HG02798 (cell line): ENCODE data around the gene ZBTB46.

Experiments used
- ATAC-seq: cut with Tn5 transposase; IDR thresholded peaks from one replicate; pipeline ENCODE4 v1.9.1; 2021; ENCODE audit warnings: mild to moderate bottlenecking; ENCODE audit not compliant: unreplicated experiment, poor library complexity

ZBTB46 gene

DNA sequence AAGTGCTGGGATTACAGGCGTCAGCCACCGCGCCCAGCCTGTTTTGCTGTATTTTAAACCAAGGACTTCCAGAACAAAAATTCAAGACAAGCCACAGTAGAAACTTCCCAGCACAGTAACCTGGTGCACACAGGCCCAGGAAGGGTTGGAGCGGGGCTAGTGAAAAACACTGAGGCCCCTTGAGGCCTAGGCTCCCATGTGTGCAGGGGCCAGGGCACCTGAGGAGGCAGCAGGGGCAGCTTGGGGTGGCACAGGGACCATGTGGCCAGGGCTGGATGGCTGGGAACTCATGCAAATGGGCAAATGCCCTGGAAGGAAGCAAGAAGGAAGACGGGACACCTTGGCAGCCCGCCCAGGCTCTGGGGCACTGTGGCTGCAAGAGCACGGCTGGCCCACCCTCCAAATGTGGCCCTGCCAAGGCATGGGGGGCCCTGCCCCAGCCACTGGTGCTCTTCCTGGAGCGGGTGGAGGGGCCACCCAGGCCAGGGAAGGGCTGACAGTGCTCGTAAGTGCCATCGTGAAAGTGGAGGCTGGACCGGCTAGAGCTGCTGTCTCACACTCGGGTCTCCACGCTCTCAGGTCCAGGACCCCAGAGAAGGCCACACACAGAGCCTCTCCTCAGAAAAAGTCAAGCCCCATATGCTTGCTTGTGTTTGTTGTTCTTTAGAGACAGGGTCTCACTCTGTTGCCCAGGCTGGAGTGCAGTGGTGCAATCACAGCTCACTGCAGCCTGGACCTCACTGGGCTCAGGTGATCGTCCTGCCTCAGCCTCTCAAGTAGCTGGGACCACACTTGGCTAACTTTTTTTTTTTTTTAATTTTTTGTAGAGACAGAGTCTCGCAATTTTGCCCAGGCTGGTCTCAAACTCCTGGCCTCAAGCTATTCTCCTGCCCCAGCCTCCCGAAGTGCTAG is 81.2 kb downstream of the ZBTB46 start:
- ATAC-seq, result no peak

DNA sequence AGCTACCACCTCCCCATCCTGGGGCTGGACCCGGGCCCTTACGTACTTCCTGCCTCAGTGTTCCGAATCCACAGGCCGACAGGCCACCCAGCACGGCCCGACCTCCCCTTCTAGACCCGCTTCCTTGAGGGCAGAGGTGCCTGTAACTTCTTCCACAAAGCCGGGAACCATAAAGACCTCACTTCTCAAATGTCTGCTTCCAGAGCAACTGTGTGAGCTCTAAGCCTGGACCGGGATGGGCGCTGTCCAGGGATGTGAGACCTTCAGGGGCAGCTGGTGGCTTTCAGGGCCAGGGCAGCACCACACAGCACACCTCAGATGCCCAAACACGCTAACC is 82.2 kb downstream of the ZBTB46 start:
- ATAC-seq, result no peak

DNA sequence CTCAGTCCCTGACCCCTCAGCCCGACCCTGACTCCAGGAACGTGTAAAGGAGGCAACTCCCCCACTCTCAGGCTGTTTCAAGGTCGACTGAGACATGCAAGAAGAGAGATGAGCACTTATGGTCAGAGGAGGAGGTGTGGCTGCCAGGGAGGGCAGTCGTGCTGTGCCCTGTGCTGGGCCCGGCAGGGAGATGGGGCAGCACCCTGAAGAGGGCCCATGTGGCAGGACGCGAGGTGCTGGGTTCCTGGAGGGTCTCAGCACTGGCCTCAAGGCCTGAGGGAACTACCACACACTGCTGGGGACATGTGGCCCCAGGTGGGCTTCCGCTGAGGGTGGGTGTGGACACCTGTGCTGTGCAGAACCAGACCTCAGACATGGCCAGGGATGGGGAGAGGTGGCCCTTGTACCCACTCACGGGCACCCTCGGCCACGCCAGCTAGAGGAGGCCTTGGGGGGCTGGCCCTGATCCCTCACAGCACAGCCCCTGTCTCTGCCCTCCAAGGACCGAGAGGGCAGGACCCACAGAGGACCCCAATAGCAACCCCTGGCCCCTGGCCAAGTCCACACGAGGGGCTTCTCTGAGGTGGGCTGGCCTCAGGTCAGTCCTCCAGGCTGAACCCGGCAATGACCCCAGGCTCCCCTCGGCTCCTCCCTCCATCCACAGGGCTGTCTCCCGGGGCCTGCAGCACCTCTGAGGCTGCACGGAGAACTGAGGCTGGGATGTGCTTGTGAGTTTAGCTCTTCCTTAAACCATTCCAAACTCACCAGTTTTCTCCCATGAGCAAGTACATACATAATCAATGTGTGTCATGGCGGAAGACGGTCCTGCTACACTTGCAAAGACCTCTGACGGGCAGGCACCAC is 82.8 kb downstream of the ZBTB46 start:
- no peak for ATAC-seq

DNA sequence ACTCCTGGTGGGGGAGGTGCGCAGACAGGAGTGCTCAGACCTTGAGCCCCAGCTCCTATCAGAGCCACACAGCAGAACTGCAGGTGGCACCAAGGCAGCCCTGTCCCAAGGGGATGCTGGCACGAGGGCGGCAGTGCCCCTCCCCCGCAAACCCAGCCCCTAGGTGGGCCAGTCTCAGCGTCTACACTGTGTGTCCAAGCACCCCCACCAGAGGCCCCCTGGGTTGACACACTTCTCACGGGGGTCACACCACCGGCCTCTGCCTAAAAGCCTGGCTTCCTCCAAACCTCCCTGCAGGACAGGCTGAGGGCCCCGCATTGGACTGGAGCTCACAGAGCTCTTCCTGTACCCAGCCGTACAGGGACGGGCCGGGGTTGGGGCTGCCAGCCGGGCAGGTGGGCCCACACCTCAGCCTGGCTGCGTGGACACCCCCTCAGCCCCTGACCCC is 83.4 kb downstream of the ZBTB46 start:
- no peak for ATAC-seq

DNA sequence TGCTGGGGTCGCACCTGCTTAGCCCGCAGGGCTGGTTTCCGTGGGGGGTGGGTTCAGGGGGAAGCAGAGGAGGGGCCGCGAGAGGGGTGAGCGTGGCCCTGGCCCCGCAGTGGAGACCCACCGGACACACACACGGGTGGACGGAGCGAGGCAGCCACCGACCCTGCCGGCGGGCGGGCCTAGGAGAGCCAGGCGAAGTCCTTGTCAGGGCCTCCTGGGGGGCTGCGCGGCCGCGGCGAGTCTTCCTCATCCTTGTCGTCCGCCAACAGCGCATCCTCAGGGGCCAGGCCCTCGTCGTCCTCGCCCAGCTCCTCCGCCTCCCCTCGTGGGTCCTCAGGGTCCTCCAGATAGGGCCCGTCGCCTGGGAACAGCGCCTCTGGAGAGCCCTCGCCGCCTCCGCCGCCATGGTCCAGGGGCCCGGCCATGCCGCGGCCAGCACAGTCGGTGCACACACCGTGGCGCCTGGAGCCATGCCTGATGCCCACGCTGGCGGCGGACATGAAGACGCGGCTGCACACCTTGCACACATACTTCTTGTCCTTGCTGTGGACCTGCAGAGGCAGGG is 84.2 kb downstream of the ZBTB46 start:
- ATAC-seq, result no peak

DNA sequence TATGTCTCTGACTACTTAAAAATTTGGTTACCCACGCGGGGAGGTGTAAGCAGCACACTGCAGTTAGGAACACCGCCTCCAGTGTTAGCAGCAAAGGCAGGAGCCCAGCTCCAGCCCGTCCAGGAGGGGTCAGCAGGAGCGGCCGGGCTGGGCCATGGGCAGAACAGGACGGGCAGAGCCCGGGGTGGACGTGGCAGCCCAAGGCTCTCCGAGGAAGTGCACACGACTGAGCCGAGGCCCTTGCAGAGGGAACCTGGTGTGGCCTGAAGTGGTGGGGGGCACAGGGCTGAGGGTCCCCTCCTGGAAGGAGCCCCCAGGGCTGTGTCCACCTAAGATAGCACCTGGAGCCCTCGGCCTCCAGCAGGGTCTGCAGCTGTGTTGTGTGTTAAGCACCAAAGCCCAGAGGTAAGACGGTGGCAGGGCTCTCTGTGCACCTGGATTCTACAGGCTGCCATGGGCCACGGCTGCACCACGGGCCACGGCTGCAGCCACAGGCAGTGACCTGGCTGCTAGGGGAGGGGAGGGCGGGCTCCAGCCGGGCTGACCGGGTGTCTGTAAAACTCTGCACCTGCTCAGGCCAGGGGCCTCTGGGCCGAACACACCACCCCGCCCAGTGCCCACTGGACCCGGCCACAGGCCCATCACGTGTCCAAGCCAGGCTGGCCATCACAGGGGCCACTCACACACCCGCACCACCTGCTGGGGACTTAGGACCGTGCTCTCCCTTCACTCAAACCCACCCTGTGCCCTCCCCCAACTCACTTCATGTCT is 84.9 kb downstream of the ZBTB46 start:
- ATAC-seq, result no peak

DNA sequence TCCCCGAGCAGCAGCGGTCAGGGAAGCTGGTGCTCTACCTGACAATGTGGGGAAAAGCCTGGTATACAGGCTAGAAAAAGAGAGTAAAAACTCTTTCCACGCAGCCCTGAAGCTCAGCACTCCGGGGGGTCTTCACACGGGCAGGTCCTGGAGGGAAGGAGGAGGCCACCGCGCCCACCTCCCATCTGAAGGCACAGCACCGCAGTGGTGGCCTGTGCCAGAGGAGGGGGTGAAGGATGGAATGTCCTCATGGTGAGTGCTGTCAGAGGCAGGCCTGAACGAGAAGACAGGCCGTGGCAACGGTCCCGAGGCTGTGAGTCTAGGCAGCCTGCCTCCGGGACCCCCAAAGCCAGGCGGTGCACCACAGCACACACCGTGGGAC is 85.6 kb downstream of the ZBTB46 start:
- ATAC-seq, result no peak

DNA sequence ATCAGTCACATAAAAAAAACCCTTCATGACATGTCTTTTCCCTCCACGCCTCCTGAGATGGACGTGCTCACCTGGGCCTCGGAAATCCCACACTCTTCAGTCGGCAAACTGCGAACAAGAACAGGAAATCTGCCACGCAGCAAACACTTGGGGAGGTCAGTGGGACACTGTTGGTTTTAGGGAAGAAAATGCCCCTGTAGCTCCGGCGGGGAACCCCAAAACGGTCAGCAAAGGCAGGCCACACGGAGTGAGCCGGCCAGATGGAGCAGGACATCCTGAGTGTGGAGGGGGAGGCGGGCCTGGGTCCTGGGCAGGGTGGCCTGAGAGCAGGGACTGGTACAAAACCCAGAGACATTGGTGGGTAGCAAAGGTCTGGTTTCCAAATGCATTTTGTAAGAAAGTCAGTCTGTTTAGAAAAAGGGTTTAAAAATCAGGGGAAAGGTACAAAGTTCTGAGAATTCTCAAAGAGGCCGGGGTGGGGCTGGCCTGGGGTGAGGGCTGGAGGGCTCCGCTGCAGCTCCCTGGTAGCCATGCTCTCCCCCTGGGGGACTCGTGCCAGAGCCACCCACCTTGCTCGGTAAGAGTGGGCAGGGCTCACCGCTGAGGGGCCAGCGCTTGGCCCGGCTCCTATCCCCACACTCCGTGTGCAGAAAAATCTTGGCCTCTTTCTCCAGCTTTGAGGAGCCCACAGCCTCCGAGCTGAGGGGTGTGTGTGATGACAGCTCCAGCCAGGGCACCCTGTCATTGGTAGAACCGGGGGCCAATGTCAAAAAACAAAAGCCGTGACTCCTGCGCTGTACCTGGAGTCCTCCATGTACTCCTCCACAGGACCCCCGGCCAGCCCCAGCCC is 86.3 kb downstream of the ZBTB46 start:
- ATAC-seq, result no peak

DNA sequence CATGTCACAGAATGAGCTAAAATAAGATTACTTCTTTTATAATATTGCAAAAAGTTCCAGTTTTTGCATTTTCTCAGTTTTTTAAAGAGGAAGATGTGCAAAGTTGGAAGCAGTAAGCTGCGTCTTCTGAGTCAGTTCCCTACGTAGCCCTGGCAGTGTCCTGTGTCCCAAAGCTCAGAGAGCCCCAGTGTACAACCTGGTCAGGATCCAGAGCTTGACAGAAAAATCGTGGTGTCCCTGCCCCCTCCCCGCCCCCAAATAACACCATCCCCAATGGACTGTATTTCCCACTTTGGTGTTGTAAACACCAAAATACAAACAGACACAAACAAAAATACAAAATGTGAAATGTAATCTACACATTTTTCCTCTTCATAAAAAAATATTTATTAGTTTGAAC is 86.9 kb downstream of the ZBTB46 start:
- no peak for ATAC-seq

DNA sequence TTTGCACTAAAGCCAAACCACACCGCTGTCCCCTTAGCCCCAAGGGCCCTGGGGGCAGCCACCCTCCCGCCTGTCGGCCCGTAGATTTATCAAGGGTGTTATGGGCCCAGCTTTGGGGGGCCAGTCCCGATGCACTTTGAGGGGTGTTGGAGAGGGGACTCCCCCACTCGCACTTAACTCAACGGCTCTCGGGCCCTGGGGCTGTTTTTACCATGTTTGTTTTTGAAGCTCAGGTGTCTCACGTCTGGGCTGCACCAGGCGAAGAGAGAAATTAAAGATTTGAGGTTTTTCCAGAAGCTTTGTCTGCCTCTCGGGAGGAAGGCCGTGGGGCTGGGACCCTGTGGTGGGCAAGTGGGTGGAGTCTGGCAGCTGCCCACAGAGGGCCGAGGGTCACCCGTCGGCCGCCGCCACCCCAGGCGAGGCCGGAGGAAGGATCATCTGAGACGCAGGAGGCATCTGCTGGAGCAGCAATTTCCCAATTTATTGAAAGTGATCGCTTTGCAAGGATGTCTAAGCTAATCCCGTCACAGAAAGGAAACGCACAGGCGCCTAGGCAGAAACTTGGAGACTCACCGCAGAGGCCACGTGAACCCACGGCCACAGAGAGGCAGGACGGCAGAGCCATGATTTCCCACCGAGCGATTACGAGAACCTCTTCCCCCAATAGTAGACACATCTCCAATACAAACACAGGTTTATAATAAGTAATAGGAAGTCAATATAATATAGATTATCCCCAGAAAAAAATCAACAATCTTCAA is 87.7 kb downstream of the ZBTB46 start:
- no peak for ATAC-seq

DNA sequence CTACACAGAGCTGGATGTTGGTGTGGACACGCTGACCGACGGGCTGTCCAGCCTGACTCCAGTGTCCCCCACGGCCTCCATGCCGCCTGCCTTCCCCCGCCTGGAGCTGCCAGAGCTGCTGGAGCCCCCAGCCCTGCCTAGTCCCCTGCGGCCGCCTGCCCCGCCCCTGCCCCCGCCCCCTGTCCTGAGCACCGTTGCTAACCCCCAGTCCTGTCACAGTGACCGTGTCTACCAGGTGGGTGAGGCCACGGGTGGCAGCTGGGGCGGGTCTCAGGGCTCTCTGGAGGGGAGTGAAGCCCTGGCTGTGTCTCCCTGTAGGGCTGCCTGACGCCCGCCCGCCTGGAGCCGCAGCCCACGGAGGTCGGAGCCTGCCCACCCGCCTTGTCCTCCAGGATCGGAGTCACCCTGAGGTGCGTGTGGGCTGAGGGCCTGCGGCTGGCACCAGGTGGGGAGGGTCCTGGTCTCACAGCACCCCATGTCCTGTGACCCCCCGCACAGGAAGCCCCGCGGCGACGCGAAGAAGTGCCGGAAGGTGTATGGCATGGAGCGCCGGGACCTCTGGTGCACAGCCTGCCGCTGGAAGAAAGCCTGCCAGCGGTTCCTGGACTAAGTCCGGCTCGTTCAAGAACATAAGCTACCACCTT is 88.6 kb downstream of the ZBTB46 start:
- no peak for ATAC-seq

DNA sequence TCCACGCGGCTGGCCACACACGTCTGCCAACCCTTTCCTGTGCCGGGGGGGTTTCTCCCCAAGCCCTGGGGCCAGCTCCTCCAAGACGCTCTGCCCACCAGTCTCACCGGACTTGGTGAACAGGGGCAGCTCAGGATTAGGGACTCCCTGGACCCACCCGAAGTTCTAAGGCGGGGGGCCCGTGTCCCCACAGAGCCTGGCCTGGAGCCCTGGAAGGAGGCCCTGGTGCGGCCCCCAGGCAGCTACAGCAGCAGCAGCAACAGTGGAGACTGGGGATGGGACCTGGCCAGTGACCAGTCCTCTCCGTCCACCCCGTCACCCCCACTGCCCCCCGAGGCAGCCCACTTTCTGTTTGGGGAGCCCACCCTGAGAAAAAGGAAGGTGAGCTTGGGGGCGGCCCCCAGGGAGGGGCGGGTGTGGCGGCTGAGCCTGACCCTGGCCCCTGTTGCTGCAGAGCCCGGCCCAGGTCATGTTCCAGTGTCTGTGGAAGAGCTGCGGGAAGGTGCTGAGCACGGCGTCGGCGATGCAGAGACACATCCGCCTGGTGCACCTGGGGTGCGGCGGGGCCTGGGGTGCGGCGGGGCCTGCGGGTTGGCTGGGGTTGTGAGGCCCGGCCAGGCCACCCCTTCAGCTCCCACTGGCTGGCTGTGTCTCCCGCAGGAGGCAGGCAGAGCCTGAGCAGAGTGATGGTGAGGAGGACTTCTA is 89.2 kb downstream of the ZBTB46 start:
- no peak for ATAC-seq

DNA sequence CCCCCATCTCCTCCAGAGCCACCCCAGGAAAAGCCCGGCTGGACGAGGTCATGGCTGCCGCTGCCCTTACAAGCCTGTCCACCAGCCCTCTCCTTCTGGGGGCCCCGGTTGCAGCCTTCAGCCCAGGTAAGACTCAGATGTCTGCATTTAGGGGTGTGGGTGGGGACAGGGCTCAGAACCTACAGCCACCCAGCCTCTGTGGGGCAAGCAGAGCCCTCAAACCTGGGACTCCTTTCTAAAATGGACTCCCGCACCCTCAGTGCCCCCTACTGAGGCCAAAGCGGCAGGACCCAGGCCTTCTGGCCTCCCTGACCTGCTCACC is 89.7 kb downstream of the ZBTB46 start:
- no peak for ATAC-seq

DNA sequence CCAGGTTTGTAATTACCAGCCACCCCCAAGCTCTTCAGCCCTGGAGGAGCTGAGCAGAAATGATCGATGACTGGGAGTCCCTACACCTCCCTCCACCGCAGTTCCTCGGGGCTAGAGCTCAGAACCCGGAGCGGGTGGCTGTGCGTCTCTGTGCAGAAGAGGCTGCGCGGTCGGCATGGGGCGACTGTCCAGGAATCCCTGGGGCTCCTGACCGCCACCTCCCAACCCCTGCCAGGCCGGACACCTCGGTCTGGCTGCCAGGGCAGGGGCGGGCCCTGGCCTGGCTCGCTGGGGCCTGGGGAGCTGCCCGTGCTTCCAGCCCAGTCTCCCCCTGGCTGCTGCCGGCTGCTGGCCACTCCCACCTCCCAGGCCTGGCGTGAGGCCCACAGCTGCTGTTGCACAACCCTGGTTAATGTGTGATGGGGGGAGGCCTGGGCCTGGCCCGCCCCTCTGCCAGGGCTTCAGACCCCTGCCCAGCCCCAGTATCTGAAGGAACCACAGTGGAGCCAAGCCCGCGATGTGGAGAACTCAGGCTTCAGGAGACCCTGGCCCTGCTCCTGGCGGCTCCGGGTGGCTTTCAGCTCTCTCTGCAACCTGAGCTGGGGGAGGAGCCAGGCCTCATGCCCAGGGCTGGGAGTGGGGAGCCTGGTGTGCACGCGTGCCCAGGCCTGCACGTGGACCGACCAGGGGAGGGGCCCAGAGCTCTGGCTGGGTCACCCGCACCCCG is 90.3 kb downstream of the ZBTB46 start:
- ATAC-seq, result no peak

DNA sequence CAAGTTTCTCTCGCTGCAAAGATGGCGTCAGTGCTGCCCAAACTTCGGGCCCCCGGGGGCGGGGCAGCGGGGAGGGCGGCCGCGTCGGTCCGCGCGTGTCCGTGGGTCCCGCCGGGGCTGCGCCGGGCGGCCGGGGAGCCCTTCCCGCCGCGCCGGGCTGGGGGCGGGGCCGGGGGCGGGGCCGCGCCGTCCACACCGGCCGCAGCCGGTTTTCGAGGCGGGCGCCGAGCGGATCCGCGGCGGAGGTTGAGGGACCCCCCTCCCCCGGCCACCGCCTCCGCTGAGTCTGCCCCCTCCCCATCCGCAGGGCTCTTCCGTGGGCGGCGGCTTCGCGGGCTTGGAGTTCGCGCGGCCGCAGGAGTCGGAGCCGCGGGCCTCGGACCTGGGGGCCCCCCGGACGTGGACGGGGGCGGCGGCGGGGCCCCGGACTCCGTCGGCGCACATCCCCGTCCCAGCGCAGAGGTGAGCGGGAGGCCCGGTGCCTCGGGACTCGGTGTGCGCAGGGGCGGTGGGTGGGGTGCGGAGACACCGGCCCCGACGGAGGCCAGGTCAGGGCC is 90.9 kb downstream of the ZBTB46 start:
- peak; percentile 16 for ATAC-seq

DNA sequence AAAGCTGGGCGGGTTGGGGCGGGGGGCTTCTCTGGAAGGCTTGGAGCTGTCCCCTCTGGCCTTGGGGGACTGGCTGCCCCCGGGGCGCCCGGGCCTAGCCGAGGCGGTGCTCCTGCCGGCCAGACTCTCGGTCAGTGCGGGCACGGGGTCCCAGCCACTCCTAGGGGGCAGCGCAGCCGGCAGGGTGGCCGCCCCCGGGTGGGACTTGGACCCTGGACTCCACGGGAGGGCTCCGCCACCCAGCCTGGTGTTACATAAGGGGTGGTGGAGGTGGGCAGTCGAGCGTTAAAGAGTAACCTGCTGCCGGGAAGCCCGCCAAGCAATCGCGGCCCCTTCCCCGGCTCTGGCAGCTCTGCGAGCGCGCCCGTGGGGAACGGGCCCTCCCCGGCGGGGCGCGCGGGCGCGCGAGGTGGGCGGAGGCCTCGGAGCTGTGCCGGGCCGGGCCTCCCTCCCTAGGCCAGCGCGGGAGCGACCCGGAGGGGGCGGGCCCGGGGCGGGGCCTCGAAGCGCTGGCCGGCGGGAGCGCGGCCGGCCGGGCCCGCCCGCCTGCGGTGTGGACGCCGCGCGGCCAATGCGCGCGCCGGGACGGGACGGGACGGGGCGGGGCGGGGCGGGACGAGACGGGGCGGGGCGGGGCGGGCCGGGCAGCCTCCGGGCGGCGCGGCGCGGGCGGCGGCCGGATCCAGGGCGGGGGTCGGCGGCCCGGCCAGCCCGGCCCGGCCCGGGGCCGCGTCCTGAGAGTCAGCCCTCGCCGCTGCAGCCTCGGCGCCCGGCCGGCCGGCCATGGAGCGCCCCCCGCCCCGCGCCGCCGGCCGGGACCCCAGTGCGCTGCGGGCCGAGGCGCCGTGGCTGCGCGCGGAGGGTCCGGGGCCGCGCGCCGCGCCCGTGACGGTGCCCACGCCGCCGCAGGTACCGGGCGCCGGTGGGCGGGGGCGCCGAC is 91.7 kb downstream of the ZBTB46 start, which contains the start of gene SLC2A4RG:
SLC2A4RG (plus strand) TSS at position 647 of the 940 bp plus-strand sequence; CDS start at position 784, 137 bp downstream.
- ATAC-seq, result peak; percentile 65
